Inferior parietal cortex (tissue), 1 donor: ENCODE data around the gene PHF1.
A peak's percentile ranks its signal among the peaks of the same experiment; 100 is the strongest.

ENCODE experiments used
- DNase-seq: peaks from one replicate; pipeline ENCODE4 v3.0.0-alpha.2; 2016; ENCODE audit errors: extremely low spot score

Gene PHF1

GRCh38 chr6:33417903-33418689 lies 7.3 kb downstream of the PHF1 start, which contains the start of gene CUTA:
TSS of gene CUTA (minus strand) at chr6:33418107. CDS start at chr6:33418000, 107 bp downstream.
- peak; percentile 100 for DNase-seq

GRCh38 chr6:33418690-33419291 lies 8.0 kb downstream of the PHF1 start:
- no peak for DNase-seq

GRCh38 chr6:33419580-33420490 lies 9.0 kb downstream of the PHF1 start, which contains the start of gene SYNGAP1:
TSS of gene SYNGAP1 (plus strand) at chr6:33420065. CDS start at chr6:33420265, 200 bp downstream.
- DNase-seq: no peak

GRCh38 chr6:33420491-33421343 lies 9.9 kb downstream of the PHF1 start:
- DNase-seq: no peak

GRCh38 chr6:33421344-33421643 lies 10.5 kb downstream of the PHF1 start:
- no peak for DNase-seq

GRCh38 chr6:33423777-33424176 lies 13.0 kb downstream of the PHF1 start:
- no peak for DNase-seq

- DNase-seq: no peak
Observed at GRCh38 chr6:33424855-33425667, 14.2 kb downstream of the PHF1 start.

- DNase-seq: peak; percentile 71
Observed at GRCh38 chr6:33425668-33426577, 15.1 kb downstream of the PHF1 start.

GRCh38 chr6:33426590-33427511 lies 16.0 kb downstream of the PHF1 start:
- DNase-seq: peak; percentile 22

GRCh38 chr6:33427585-33428223 lies 16.9 kb downstream of the PHF1 start:
- no peak for DNase-seq

GRCh38 chr6:33428224-33428965 lies 17.6 kb downstream of the PHF1 start:
- no peak for DNase-seq

GRCh38 chr6:33428966-33429749 lies 18.3 kb downstream of the PHF1 start:
- no peak for DNase-seq

- DNase-seq: no peak
Observed at GRCh38 chr6:33429750-33430052, 18.9 kb downstream of the PHF1 start.

GRCh38 chr6:33430334-33430733 lies 19.5 kb downstream of the PHF1 start:
- no peak for DNase-seq

GRCh38 chr6:33430991-33431879 lies 20.4 kb downstream of the PHF1 start:
- peak; percentile 74 for DNase-seq
